Fibroblast of lung (primary cell): Measurements from ENCODE around the gene CAMTA1. TPM values are rescaled to one million over a fixed set of nuclear protein-coding genes. Genes with fewer than 3 reads are reported as not detected.

Experiments
- DNase-seq, 2 donors: peaks; one replicate each; pipeline versions ENCODE4 v3.0.0 to v3.0.0-alpha.2; 2010; ENCODE audit warnings: low read depth in 2 of 2
- H2AFZ ChIP-seq: 2 replicates; pipeline ENCODE4 v1.5.1; 2012; ENCODE audit warnings: low read length, control low read depth, inconsistent platforms
- H3K27ac ChIP-seq: 2 replicates; pipeline ENCODE4 v1.5.1; 2011; ENCODE audit warnings: low read length, control low read depth; ENCODE audit not compliant: insufficient read depth
- H3K27me3 ChIP-seq: 2 replicates; pipeline ENCODE4 v1.5.1; 2011; ENCODE audit warnings: mild to moderate bottlenecking, low read length; ENCODE audit not compliant: control insufficient read depth, insufficient read depth
- H3K36me3 ChIP-seq: 2 replicates; pipeline ENCODE4 v1.5.1; 2011; ENCODE audit warnings: low read length; ENCODE audit not compliant: control insufficient read depth, insufficient read depth
- H3K4me1 ChIP-seq: 2 replicates; pipeline ENCODE4 v1.5.1; 2011; ENCODE audit warnings: low read length; ENCODE audit not compliant: control insufficient read depth, insufficient read depth; ENCODE audit errors: extremely low read depth
- H3K4me2 ChIP-seq: 2 replicates; pipeline ENCODE4 v1.5.1; 2011; ENCODE audit warnings: low read length, control low read depth; ENCODE audit not compliant: insufficient read depth; ENCODE audit errors: extremely low read depth
- H3K4me3 ChIP-seq, 4 experiments: fragments of 200-600 bp in 1 of 4; sonication (generic) in 1 of 4; replicated peaks in 1 of 4; 2 replicates each; pipeline ENCODE4 v1.5.1; 2011 to 2016; ENCODE audit warnings: low read length in 4 of 4, low read depth in 3 of 4, mild to moderate bottlenecking in 3 of 4, control low read depth in 2 of 4, inconsistent platforms in 1 of 4, mixed read lengths in 1 of 4; ENCODE audit not compliant: insufficient read depth in 1 of 4; ENCODE audit errors: control extremely low read depth in 1 of 4
- H3K79me2 ChIP-seq: 2 replicates; pipeline ENCODE4 v1.5.1; 2012; ENCODE audit warnings: mild to moderate bottlenecking, low read length, inconsistent platforms; ENCODE audit not compliant: control insufficient read depth, insufficient read depth
- H3K9ac ChIP-seq: 2 replicates; pipeline ENCODE4 v1.5.1; 2011; ENCODE audit warnings: mild to moderate bottlenecking, low read length, control low read depth; ENCODE audit not compliant: insufficient read depth
- H3K9me3 ChIP-seq: 2 replicates; pipeline ENCODE4 v1.5.1; 2012; ENCODE audit warnings: low read depth, low read length; ENCODE audit not compliant: control insufficient read depth, insufficient read depth
- H4K20me1 ChIP-seq: 2 replicates; pipeline ENCODE4 v1.5.1; 2011; ENCODE audit warnings: low read length; ENCODE audit not compliant: control insufficient read depth, insufficient read depth; ENCODE audit errors: extremely low read depth
- CTCF ChIP-seq, 2 donors: IDR thresholded peaks in 1 of 2; conservative IDR thresholded peaks in 1 of 2; 1 replicate in 1 of 2; 2 replicates in 1 of 2; pipeline ENCODE4 v1.5.1; 2011 to 2012; ENCODE audit warnings: low read length in 2 of 2, control low read depth in 1 of 2, inconsistent platforms in 1 of 2, low read depth in 1 of 2, mild to moderate bottlenecking in 1 of 2
- EZH2 ChIP-seq: IDR thresholded peaks from 2 replicates; pipeline ENCODE4 v1.5.1; 2012; ENCODE audit warnings: low read length, control low read depth, mild to moderate bottlenecking; ENCODE audit errors: missing control alignments
- polyA plus RNA-seq, 2 donors: library from polyadenylated mRNA; depleted of rRNA in 1 of 2; stranded (reverse) in 1 of 2; unstranded in 1 of 2; fragments of >200 nt; gene quantifications; 2 replicates each; pipeline ENCODE4 v1.2.1, GENCODE V29; 2011 to 2012; ENCODE audit warnings: missing spikeins in 1 of 2
- total RNA-seq: library from RNA; depleted of rRNA; stranded (reverse); fragments of >200 nt; gene quantifications from 2 replicates; pipeline ENCODE4 v1.2.1, GENCODE V29; 2014

The CAMTA1 gene
- total and polyA plus RNA-seq, 2 donors (not counting 1 experiment from before 2014, with no cell fraction given): 47.6 to 86.0 TPM

DNA sequence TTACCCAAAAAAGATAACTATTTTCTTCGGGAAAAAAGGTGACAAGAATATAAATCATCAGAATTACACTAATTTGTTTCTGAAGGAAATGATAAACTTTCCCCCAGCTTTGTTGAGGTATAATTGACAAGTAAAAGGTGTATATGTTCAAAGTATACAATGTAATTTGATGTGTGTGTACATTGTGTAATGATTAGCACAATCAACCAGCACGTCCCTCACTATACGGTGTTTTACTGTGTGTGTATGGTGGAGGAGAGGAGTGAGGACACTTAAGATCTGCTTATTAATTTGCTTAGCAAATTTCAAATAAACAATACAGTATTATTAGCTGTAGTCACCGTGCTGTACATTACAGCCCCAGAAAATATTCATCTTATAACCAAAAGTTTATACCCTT lies 77.7 kb downstream of the CAMTA1 start:
- Histone ChIP-seq H3K4me3 (no peak overlapping the region), H3K36me3 (no peaks in the 10 kb centered on the region), H3K9me3 (no peaks in the 10 kb centered on the region), H3K4me1 (peaks cover 6% of the 10 kb centered on the region), H3K27me3 (no peaks in the 10 kb centered on the region), H3K4me2 (no peak overlapping the region), H3K79me2 (peaks cover 2% of the 10 kb centered on the region), H3K9ac (no peak overlapping the region), H3K27ac (no peak overlapping the region), H4K20me1 (no peaks in the 10 kb centered on the region), H2AFZ (no peak overlapping the region)
- no peak for DNase-seq
- TF ChIP-seq CTCF (conservative IDR thresholded peaks at IDR 0.05 in 1 of 2, IDR thresholded peaks at IDR 0.05 in 1 of 2; ENCODE audit: low read depth in 1 of 2, low read length in 2 of 2) (no peak), EZH2 (no peak)

DNA sequence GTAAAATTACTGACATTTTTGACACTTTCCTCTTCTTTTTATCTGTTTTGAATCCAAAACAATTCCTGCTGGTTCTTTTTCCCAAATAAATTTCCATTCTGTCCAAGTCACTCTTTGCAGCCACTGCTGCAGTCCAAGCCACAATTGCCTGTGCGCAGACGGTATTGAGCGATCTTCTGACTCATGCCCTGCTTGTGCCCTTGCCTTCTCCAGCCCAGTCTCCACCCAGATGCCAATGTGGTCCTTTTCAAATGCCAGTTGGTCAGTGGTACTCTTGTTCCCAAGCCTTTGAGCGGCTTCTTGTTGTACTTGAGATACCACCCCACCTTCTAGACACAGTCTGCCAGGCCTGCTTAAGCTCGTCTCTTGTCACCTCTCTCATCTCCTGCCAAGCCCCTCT lies 78.9 kb downstream of the CAMTA1 start:
- H3K4me1 ChIP-seq: peaks cover 5% of the 10 kb centered on the region
- no peak overlapping the region for H3K27ac ChIP-seq
- H3K4me3 ChIP-seq: no peak overlapping the region
- TF ChIP-seq EZH2 (no peak), CTCF (conservative IDR thresholded peaks at IDR 0.05 in 1 of 2, IDR thresholded peaks at IDR 0.05 in 1 of 2; ENCODE audit: low read depth in 1 of 2, low read length in 2 of 2) (no peak)
- H2AFZ ChIP-seq: no peak overlapping the region
- peaks cover 2% of the 10 kb centered on the region for H3K79me2 ChIP-seq
- H3K4me2 ChIP-seq: no peak overlapping the region
- DNase-seq: peak in 1 of 2 donors; percentile 51
- H3K9ac ChIP-seq: no peak overlapping the region
- H3K9me3 ChIP-seq: no peaks in the 10 kb centered on the region
- H4K20me1 ChIP-seq: no peaks in the 10 kb centered on the region
- H3K36me3 ChIP-seq: no peaks in the 10 kb centered on the region
- no peaks in the 10 kb centered on the region for H3K27me3 ChIP-seq

- Histone ChIP-seq H3K27ac (no peak overlapping the region), H4K20me1 (no peaks in the 10 kb centered on the region), H3K9ac (no peak overlapping the region), H3K4me3 (no peak overlapping the region), H2AFZ (no peak overlapping the region), H3K27me3 (no peaks in the 10 kb centered on the region), H3K4me2 (no peak overlapping the region), H3K36me3 (no peaks in the 10 kb centered on the region), H3K79me2 (no peaks in the 10 kb centered on the region), H3K9me3 (no peaks in the 10 kb centered on the region), H3K4me1 (peaks cover 8% of the 10 kb centered on the region)
- peak in 1 of 2 donors; percentile 25 for DNase-seq
- no peak for TF ChIP-seq EZH2
- TF ChIP-seq CTCF (conservative IDR thresholded peaks at IDR 0.05 in 1 of 2, IDR thresholded peaks at IDR 0.05 in 1 of 2; ENCODE audit: low read depth in 1 of 2, low read length in 2 of 2): no peak
Measured at GRCh38 chr1:6866825-6867224, 81.6 kb downstream of the CAMTA1 start.
